DMS153 treated with DMSO at 0.1 percent for 48 hours (cell line): ENCODE measurements around the gene TMPRSS5.
"Not testable (repeated sequence)": the region's sequence is repeated elsewhere in the genome, so short reads cannot be mapped to it uniquely, and the experiment has no call there.

ENCODE experiments used
- DNase-seq: peaks from one replicate; lab custom pipeline; 2025; ENCODE audit not compliant: unreplicated experiment; lab: John Stamatoyannopoulos, UW

Gene TMPRSS5

GRCh38 chr11:113705871-113706655 is at the start of gene TMPRSS5:
Gene TMPRSS5 (minus strand): TSS chr11:113706308. CDS start chr11:113706224, 84 bp downstream.
- DNase-seq, result peak; percentile 5

GRCh38 chr11:113752932-113753331 is 46.8 kb upstream of the TMPRSS5 start:
- no peak for DNase-seq

- DNase-seq, result no peak
Observed at GRCh38 chr11:113736323-113736722, 30.2 kb upstream of the TMPRSS5 start.

- no peak for DNase-seq
Observed at GRCh38 chr11:113732092-113732491, 26.0 kb upstream of the TMPRSS5 start.

- DNase-seq, result peak; percentile 6
Observed at GRCh38 chr11:113730887-113731726, 25.0 kb upstream of the TMPRSS5 start.

GRCh38 chr11:113729456-113729855 is 23.3 kb upstream of the TMPRSS5 start:
- DNase-seq, result no peak

GRCh38 chr11:113728814-113729213 is 22.7 kb upstream of the TMPRSS5 start:
- no peak for DNase-seq

GRCh38 chr11:113725913-113726312 is 19.8 kb upstream of the TMPRSS5 start:
- DNase-seq, result no peak

GRCh38 chr11:113725407-113725806 is 19.3 kb upstream of the TMPRSS5 start:
- no peak for DNase-seq

- no peak for DNase-seq
Observed at GRCh38 chr11:113724778-113725177, 18.7 kb upstream of the TMPRSS5 start.

GRCh38 chr11:113723787-113724186 is 17.7 kb upstream of the TMPRSS5 start:
- no peak for DNase-seq

GRCh38 chr11:113722934-113723333 is 16.8 kb upstream of the TMPRSS5 start:
- DNase-seq, result no peak

GRCh38 chr11:113722221-113722620 is 16.1 kb upstream of the TMPRSS5 start:
- DNase-seq, result no peak

- DNase-seq, result no peak
Observed at GRCh38 chr11:113721462-113722066, 15.5 kb upstream of the TMPRSS5 start.

- DNase-seq, result not testable (repeated sequence)
Observed at GRCh38 chr11:113720478-113720877, 14.4 kb upstream of the TMPRSS5 start.

GRCh38 chr11:113715882-113716625 is 9.9 kb upstream of the TMPRSS5 start:
- no peak for DNase-seq

- no peak for DNase-seq
Observed at GRCh38 chr11:113715273-113715672, 9.2 kb upstream of the TMPRSS5 start.

- no peak for DNase-seq
Observed at GRCh38 chr11:113710989-113711388, 4.9 kb upstream of the TMPRSS5 start.

- not testable (repeated sequence) for DNase-seq
Observed at GRCh38 chr11:113703551-113703950, 2.6 kb downstream of the TMPRSS5 start.

GRCh38 chr11:113701491-113701890 is 4.6 kb downstream of the TMPRSS5 start:
- DNase-seq, result no peak

GRCh38 chr11:113698515-113698914 is 7.6 kb downstream of the TMPRSS5 start:
- DNase-seq, result no peak
